IMR-90 (cell line): ENCODE results near the gene GRID1. TPM values are rescaled to one million over a fixed set of nuclear protein-coding genes. Genes with fewer than 3 reads are reported as not detected.

ENCODE experiments used
- ATAC-seq: fragments of 200-7000 bp; cut with Tn5 transposase; 2 replicates; pipeline ENCODE4 v1.9.1; 2020; ENCODE audit warnings: low read depth, mild to moderate bottlenecking, moderate library complexity
- BruUV-seq: library from RNA; stranded (reverse); fragments of 400-500 nt; replicated peaks from 2 replicates; lab custom pipeline; 2021; lab: Mats Ljungman, UMichigan
- CTCF ChIA-PET: fragments of 300-600 bp; formaldehyde crosslinking; extraction: SDS; loops from one replicate; lab custom pipeline; 2021; ENCODE audit warnings: antibody characterized with exemption; lab: Yijun Ruan, JAX
- POLR2A ChIA-PET: fragments of 300-600 bp; sonication (Branson Sonifier 250); formaldehyde crosslinking; loops from one replicate; lab custom pipeline; 2022; ENCODE audit warnings: antibody characterized with exemption; ENCODE audit not compliant: unreplicated experiment; lab: Charles Lee
- DNase-seq: peaks from one replicate; pipeline ENCODE4 v3.0.0; 2013
- H2AFZ ChIP-seq: replicated peaks from 2 replicates; pipeline ENCODE3; 2013; ENCODE audit warnings: low read length, mild to moderate bottlenecking; ENCODE audit not compliant: poor library complexity
- H2AK5ac ChIP-seq: 2 replicates; pipeline ENCODE4 v1.6.1; 2013; ENCODE audit warnings: low read depth, low read length, inconsistent platforms
- H2AK9ac ChIP-seq: replicated peaks from 2 replicates; pipeline ENCODE3; 2013; ENCODE audit warnings: mild to moderate bottlenecking, low read depth, low read length, moderate library complexity; ENCODE audit not compliant: poor library complexity
- H2BK120ac ChIP-seq: 2 replicates; pipeline ENCODE4 v1.6.1; 2013; ENCODE audit warnings: low read depth, low read length, inconsistent platforms
- H2BK15ac ChIP-seq: 3 replicates; pipeline ENCODE4 v1.6.1; 2013; ENCODE audit warnings: low read depth, low read length, inconsistent platforms
- H2BK20ac ChIP-seq: 2 replicates; pipeline ENCODE4 v1.6.1; 2013; ENCODE audit warnings: low read depth, mild to moderate bottlenecking, inconsistent platforms, low read length, moderate library complexity
- H2BK5ac ChIP-seq: 2 replicates; pipeline ENCODE4 v1.6.1; 2013; ENCODE audit warnings: mild to moderate bottlenecking, low read depth, low read length, inconsistent platforms; ENCODE audit not compliant: poor library complexity, severe bottlenecking
- H3K14ac ChIP-seq: replicated peaks from 2 replicates; pipeline ENCODE4 v1.6.1; 2013; ENCODE audit warnings: low read depth, low read length, inconsistent platforms
- H3K18ac ChIP-seq: 2 replicates; pipeline ENCODE4 v1.6.1; 2013; ENCODE audit warnings: low read depth, low read length, control low read depth
- H3K23ac ChIP-seq: 2 replicates; pipeline ENCODE4 v1.6.1; 2013; ENCODE audit warnings: low read depth, low read length, inconsistent platforms
- H3K27ac ChIP-seq: 2 replicates; pipeline ENCODE4 v1.5.1; 2013; ENCODE audit warnings: mild to moderate bottlenecking, control low read depth, low read length; ENCODE audit not compliant: insufficient read depth
- H3K27me3 ChIP-seq: 2 replicates; pipeline ENCODE4 v1.6.1; 2013; ENCODE audit warnings: low read length; ENCODE audit not compliant: control insufficient read depth, insufficient read depth
- H3K36me3 ChIP-seq: 2 replicates; pipeline ENCODE4 v1.6.1; 2013; ENCODE audit warnings: low read length, mixed read lengths; ENCODE audit not compliant: control insufficient read depth, insufficient read depth
- H3K4ac ChIP-seq: 2 replicates; pipeline ENCODE4 v1.6.1; 2013; ENCODE audit warnings: low read depth, low read length, inconsistent platforms
- H3K4me1 ChIP-seq: 2 replicates; pipeline ENCODE4 v1.6.1; 2013; ENCODE audit warnings: low read length, mixed read lengths; ENCODE audit not compliant: control insufficient read depth, insufficient read depth
- H3K4me2 ChIP-seq: 2 replicates; pipeline ENCODE4 v1.6.1; 2013; ENCODE audit warnings: low read depth, mild to moderate bottlenecking, control low read depth, low read length, moderate library complexity
- H3K4me3 ChIP-seq: 2 replicates; pipeline ENCODE4 v1.5.1; 2013; ENCODE audit warnings: low read depth, mild to moderate bottlenecking, control low read depth, low read length, moderate library complexity; ENCODE audit not compliant: insufficient read depth
- H3K56ac ChIP-seq: 2 replicates; pipeline ENCODE4 v1.6.1; 2013; ENCODE audit warnings: low read length, inconsistent platforms; ENCODE audit not compliant: insufficient read depth; ENCODE audit errors: extremely low read depth
- H3K79me1 ChIP-seq, 2 experiments: 2 replicates each; pipeline ENCODE4 v1.6.1; 2013; ENCODE audit warnings: low read length in 2 of 2, inconsistent platforms in 1 of 2, low read depth in 1 of 2
- H3K9ac ChIP-seq: 2 replicates; pipeline ENCODE4 v1.6.1; 2013; ENCODE audit warnings: low read depth, low read length, control low read depth
- H3K9me1 ChIP-seq: 2 replicates; pipeline ENCODE4 v1.6.1; 2013; ENCODE audit warnings: low read length, inconsistent platforms; ENCODE audit not compliant: insufficient read depth
- H3K9me3 ChIP-seq: 2 replicates; pipeline ENCODE4 v1.6.1; 2013; ENCODE audit warnings: low read length; ENCODE audit not compliant: control insufficient read depth, insufficient read depth
- H4K20me1 ChIP-seq: 2 replicates; pipeline ENCODE4 v1.6.1; 2013; ENCODE audit warnings: low read length, inconsistent platforms; ENCODE audit not compliant: insufficient read depth
- H4K5ac ChIP-seq: 2 replicates; pipeline ENCODE4 v1.6.1; 2013; ENCODE audit warnings: mild to moderate bottlenecking, low read depth, low read length, control low read depth
- H4K8ac ChIP-seq, 2 experiments: 2 replicates each; pipeline ENCODE4 v1.6.1; 2013; ENCODE audit warnings: low read depth in 2 of 2, low read length in 2 of 2, control low read depth in 1 of 2, inconsistent platforms in 1 of 2
- H4K91ac ChIP-seq: 2 replicates; pipeline ENCODE4 v1.6.1; 2013; ENCODE audit warnings: low read depth, low read length, inconsistent platforms; ENCODE audit not compliant: insufficient read depth
- CHD1 ChIP-seq: IDR thresholded peaks from 2 replicates; pipeline ENCODE4 v1.6.1; 2012; ENCODE audit warnings: low read depth, low read length, improper control_type of control experiment
- CTCF ChIP-seq: conservative IDR thresholded peaks from 2 replicates; pipeline ENCODE4 v1.5.1; 2012; ENCODE audit warnings: mild to moderate bottlenecking, low read depth, low read length, improper control_type of control experiment
- ELK1 ChIP-seq: fragments of 150-350 bp; IDR thresholded peaks from 2 replicates; pipeline ENCODE4 v1.6.1; 2016; ENCODE audit warnings: low read depth, mild to moderate bottlenecking, low read length, moderate library complexity, borderline replicate concordance
- FOS ChIP-seq: fragments of 150-350 bp; IDR thresholded peaks from 2 replicates; pipeline ENCODE4 v1.6.1; 2016; ENCODE audit warnings: low read depth, low read length
- MAFK ChIP-seq: IDR thresholded peaks from 2 replicates; pipeline ENCODE4 v1.6.1; 2012; ENCODE audit warnings: low read depth, low read length, improper control_type of control experiment
- MXI1 ChIP-seq: IDR thresholded peaks from 2 replicates; pipeline ENCODE4 v1.6.1; 2012; ENCODE audit warnings: low read depth, mild to moderate bottlenecking, low read length, moderate library complexity, borderline replicate concordance
- NFE2L2 ChIP-seq: fragments of 150-350 bp; IDR thresholded peaks from 2 replicates; pipeline ENCODE4 v1.6.1; 2016; ENCODE audit warnings: low read depth, mild to moderate bottlenecking, low read length
- POLR2A ChIP-seq: IDR thresholded peaks from 2 replicates; pipeline ENCODE4 v1.6.1; 2012; ENCODE audit warnings: mild to moderate bottlenecking, low read depth, low read length
- RAD21 ChIP-seq: IDR thresholded peaks from 2 replicates; pipeline ENCODE4 v1.6.1; 2012; ENCODE audit warnings: low read length, improper control_type of control experiment
- RCOR1 ChIP-seq: IDR thresholded peaks from 2 replicates; pipeline ENCODE4 v1.6.1; 2012; ENCODE audit warnings: mild to moderate bottlenecking, low read length, improper control_type of control experiment; ENCODE audit not compliant: insufficient replicate concordance
- RFX5 ChIP-seq: IDR thresholded peaks from 2 replicates; pipeline ENCODE4 v1.8.0; 2012; ENCODE audit warnings: low read depth, mild to moderate bottlenecking, low read length, moderate library complexity
- USF2 ChIP-seq: fragments of 150-350 bp; IDR thresholded peaks from 2 replicates; pipeline ENCODE4 v1.6.1; 2017; ENCODE audit warnings: mild to moderate bottlenecking, antibody characterized with exemption, low read length, low read depth
- WGBS, 2 experiments: methylation state at CpG; one replicate each; pipeline versions ENCODE4 v1.1.5 to v1.1.7; 2013; ENCODE audit warnings: missing lambda C conversion rate in 2 of 2; ENCODE audit not compliant: insufficient read length in 1 of 2; ENCODE audit errors: extremely low coverage in 2 of 2; 5-methylcytosine and 5-hydroxymethylcytosine counted together
- dilution Hi-C: fragments of 300-500 bp; cut with HindIII; formaldehyde crosslinking; loops from one replicate; pipeline ENCODE4 v1.14.3; 2018; ENCODE audit warnings: low sequenced_read_pairs; ENCODE audit not compliant: unreplicated experiment
- in situ Hi-C: fragments of 300-500 bp; cut with MboI; formaldehyde crosslinking; loops from 3 replicates; pipeline ENCODE4 v1.14.3; 2019; ENCODE audit warnings: low sequenced_read_pairs, inconsistent platforms, mixed read lengths
- intact Hi-C: fragments of 100-400 bp; cut with micrococcal nuclease; formaldehyde crosslinking; loops from 2 replicates; pipeline ENCODE4 v1.10.0; 2022
- polyA plus RNA-seq, 3 experiments: library from polyadenylated mRNA; depleted of rRNA; stranded (reverse); fragments of >200 nt; gene quantifications; 2 replicates each; pipeline ENCODE4 v1.2.3, GENCODE V29; 2012; ENCODE audit warnings: low replicate concordance in 1 of 3
- total RNA-seq: library from RNA; depleted of rRNA; stranded (reverse); fragments of >200 nt; gene quantifications from 2 replicates; pipeline ENCODE4 v1.2.3, GENCODE V29; 2012

The GRID1 gene
- total and polyA plus RNA-seq, 2 of the 4 experiments (the other 2 are of a cell fraction) = not detected

GRCh38 chr10:85961073-85961472 is 405.5 kb downstream of the GRID1 start:
- Histone ChIP-seq H2BK5ac (no peak overlapping the region), H3K79me1 (no peaks in the 10 kb centered on the region), H2AK5ac (no peak overlapping the region), H2BK120ac (no peak overlapping the region), H3K36me3 (no peaks in the 10 kb centered on the region), H4K5ac (no peak overlapping the region), H2AK9ac (no peak overlapping the region), H4K8ac (no peak overlapping the region), H3K4ac (no peak overlapping the region), H3K56ac (no peak overlapping the region), H2AFZ (no peak overlapping the region), H3K9ac (no peak overlapping the region), H4K20me1 (no peaks in the 10 kb centered on the region), H3K9me3 (peaks cover 19% of the 10 kb centered on the region), H3K27ac (no peak overlapping the region), H3K14ac (no peak overlapping the region), H3K27me3 (no peaks in the 10 kb centered on the region), H3K4me2 (no peak overlapping the region), H3K9me1 (no peaks in the 10 kb centered on the region), H3K4me1 (no peaks in the 10 kb centered on the region), H4K91ac (no peak overlapping the region), H3K18ac (no peak overlapping the region), H3K23ac (no peak overlapping the region), H3K4me3 (no peak overlapping the region), H2BK15ac (no peak overlapping the region), H2BK20ac (no peak overlapping the region)
- DNase-seq (no peak), ATAC-seq (no peak)
- TF ChIP-seq RAD21 (no peak), USF2 (no peak), RFX5 (no peak), CTCF (no peak), POLR2A (no peak), MAFK (no peak), MXI1 (no peak), FOS (no peak), ELK1 (no peak), RCOR1 (no peak), CHD1 (no peak), NFE2L2 (no peak)
- in situ Hi-C loops = no loop called here
- 20% methylated on average over 1 of the region's 6 CpGs; no CpG with 5 or more reads in 1 of the 2 experiments for WGBS, 2 experiments
- dilution Hi-C loops = no loop called here
- BruUV-seq = no TSS peak
- ChIA-PET POLR2A (no interaction called here), CTCF (interaction anchor here (0.6 kb wide), 1 partner anchor 1358 kb away, joined by 3 read pairs; no protein-coding TSS in a partner anchor)
- intact Hi-C loops = no loop called here
